ENCODE measurements around the gene STX17.
"Not testable (repeated sequence)": the region's sequence is repeated elsewhere in the genome, so short reads cannot be mapped to it uniquely, and the experiment has no call there.

STX17 gene

DNA sequence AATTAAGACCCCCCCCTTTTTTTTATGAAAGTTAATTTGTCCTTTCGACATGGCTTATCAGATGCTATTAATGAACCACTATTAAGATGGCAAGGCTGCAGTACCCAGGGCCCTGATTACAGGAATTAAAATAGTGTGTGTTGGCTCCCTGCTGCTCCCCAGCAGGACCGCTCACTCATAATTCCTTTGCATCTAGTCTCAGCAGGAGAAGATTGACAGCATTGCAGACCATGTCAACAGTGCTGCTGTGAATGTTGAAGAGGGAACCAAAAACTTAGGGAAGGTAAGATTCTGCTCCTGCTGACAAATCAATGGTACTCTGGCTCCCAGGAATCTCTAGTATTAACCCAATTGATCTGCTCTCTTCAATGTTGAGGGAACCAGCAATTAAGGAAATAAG is 61.0 kb downstream of the STX17 start:
- DNase-seq (ENCODE audit: low read depth in 2 of 2) = no peak

DNA sequence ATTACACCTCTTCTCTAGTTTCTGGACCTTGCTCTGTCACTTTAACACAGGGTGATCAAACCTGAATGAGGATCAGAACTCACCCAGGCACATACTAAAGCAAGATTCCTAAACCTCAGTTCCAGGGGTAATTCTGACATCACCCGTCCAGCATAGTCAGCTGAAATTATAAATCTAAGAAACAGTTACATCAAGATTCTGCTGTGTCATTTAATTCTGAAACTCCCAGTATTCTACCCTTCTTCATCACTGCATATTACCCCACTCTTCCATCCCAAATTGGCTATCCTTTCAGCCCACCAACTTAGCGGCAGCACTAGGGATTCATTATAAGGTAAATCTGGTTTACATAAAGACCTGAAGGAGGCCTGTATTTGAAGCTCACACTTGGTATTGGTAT is 64.0 kb downstream of the STX17 start:
- no peak for DNase-seq (ENCODE audit: low read depth in 2 of 2)

DNA sequence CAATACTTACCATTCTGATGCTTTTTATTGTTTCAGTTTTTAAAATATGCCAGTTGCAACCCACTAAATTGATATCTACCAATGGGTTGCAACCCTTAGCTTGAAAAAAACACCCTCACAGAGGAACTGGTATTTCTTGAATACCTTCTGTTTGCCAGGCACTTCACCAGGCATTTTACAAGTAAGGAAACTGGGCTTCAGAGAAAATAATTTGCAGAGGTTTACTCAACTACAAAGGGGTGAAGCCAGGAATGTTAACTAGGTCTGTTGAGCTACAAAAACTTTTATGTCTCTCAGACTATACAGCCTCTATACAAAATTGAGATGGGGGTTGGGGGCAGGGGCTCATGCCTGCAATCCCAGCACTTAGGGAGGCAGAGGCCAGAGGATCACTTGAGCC is 65.0 kb downstream of the STX17 start:
- no peak for DNase-seq (ENCODE audit: low read depth in 2 of 2)

DNA sequence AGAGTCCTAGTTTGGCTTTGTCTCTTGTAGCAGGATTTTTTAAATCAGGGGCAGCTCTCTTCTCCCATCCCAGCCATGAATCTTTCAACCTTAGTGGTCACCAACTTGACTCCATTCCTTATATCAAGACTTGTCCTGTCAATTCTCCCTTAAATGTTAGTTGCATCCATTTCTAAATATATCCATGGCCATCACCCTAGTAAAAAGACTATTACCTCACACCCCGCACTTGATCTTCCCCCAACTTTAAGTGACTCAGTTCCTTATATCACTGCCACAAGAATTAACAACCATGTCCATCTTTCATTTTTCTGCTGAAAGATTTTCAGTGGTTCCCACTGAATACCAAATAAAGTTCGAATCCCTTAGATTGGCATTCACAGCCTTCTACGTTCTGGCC is 67.0 kb downstream of the STX17 start:
- no peak for DNase-seq (ENCODE audit: low read depth in 2 of 2)

DNA sequence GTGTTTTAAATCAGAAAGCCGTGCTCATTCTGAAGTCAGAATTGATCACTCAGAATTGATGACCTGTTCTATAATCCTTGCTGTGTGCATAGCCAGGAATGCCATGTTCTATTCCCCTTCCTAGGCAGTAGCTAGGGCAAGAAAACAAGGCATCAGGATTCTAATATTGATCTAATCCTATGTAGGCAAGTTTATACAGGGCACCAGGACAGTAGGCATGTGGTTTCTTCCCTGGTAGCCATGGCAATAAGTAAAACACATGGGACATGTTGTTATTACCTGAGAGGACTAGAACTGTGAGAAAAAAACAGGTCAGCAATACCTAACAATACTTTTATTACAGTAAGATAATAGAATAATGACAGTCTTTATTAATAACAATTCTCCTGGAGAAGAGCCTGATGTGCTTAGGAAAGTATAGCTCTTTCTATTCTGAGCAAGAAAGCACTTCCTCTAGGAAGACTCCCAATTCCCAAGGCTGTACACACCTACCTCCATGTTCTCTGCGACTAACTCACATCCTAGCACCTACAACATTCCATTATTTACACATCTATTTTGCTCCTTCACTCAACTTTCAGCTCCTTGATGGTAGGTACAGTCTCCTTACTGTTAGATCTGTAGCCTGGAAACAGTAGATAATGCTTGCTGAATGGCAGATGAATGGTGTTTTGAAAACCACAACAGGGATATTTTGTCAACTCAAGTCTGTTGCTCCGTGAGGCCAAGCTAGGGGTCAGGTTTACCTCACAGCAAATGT is 70.8 kb downstream of the STX17 start:
- no peak for DNase-seq (ENCODE audit: low read depth in 2 of 2)

DNA sequence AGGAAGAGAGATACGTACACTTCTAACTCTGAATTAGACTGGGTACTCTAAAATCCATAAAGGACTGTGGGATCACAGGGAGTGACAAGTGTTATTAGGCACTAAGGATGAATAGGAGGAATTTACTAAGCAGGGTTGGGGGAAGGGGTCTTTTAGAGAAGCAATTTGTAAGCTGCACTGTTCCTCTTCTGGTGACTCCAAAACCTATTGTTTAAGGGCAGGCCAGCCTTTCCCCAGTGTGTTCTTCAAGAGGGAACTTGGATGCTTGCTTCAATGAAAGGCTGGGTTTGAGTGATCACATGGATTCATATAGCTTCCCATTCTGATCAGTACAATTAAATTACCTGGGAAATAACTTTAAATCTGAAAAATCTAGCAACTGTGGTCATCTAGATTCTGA is 71.8 kb downstream of the STX17 start:
- no peak for DNase-seq (ENCODE audit: low read depth in 2 of 2)

DNA sequence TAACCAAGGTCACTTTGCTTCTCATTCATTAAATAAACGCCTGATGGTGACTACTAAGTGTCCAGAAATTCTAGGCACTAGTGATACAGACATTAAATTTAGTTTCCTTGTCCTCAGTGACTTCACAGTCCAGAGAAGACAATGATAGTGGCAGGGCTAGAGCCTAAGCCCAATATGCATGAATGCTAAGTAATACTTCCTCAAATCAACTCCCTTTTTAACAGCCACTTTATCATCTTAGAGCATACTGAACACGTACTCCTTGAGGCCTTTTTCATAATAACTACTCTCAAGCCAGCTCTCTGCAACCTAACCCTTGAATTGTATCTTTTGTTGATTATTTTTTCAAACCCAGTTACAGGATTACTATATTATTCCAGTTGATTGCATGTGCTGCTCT is 74.1 kb downstream of the STX17 start:
- no peak for DNase-seq (ENCODE audit: low read depth in 2 of 2)

DNA sequence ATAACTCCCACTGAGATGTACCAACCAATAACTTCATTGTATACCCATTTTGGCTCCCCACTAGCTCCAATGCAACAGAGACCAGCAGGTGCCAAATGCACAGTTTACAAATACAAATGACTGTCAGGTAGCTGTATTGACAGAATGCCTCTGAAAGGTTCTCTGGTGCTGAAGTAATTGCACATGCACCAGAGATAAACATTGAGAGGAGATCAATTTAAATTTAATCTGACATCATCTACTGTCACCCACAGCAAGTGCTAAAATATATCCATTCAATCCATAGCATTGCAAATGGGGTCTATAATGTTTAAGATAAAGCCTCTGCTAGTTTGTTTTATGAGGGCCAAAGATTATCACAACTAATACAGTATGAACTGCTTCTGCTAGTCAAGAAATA is 80.2 kb downstream of the STX17 start:
- DNase-seq (ENCODE audit: low read depth in 2 of 2) = no peak

DNA sequence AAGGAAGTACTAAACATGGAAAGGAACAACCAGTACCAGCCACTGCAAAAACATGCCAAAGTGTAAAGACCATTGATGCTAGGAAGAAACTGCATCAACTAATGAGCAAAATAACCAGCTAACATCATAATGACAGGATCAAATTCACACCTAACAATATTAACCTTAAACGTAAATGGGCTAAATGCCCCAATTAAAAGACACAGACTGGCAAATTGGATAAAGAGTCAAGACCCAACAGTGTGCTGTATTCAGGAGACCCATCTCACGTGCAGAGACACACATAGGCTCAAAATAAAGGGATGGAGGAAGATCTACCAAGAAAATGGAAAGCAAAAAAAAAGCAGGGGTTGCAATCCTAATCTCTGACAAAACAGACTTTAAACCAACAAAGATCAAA is 84.1 kb downstream of the STX17 start:
- DNase-seq (ENCODE audit: low read depth in 2 of 2) = not testable (repeated sequence)

DNA sequence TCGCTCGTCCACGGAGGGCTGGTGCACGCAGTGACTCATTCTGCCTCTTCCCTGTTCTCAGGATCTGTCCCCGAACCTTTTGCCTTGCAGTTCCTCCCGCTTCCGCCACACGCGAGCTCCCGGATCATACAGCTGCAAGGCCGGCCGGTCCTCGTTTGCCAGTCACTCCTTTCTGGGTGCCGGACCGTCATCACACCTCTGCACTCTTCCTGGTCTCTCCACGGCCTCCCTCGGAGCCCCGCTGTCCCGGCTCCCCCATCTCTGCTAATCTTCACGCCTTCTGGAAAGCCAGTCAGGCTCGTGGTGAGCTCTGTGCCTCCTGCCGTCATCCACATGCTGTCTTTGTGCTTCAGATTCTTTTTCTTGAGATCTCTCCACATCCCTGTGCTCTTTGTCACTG is 91.8 kb downstream of the STX17 start:
- no peak for DNase-seq (ENCODE audit: low read depth in 2 of 2)

DNA sequence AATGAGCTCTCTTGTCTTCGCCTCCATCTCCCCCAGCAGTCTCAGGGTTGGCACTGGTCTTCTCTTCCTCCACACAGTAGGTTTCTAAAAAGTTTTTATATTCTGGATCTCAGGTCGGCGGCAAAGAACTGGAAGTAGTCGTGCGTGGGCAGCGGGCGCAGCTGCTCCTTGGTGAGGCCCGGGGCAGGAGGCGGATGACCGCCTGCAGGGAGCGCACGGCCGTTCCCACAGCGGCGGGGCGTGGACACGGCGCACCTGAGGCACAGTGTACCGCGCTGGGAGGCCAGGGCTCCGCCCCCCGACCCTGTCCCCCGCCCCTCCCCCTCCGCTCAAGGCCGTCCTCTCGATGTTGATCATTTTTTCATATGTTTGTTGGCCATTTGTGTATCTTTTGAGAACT is 92.4 kb downstream of the STX17 start:
- no peak for DNase-seq (ENCODE audit: low read depth in 2 of 2)

DNA sequence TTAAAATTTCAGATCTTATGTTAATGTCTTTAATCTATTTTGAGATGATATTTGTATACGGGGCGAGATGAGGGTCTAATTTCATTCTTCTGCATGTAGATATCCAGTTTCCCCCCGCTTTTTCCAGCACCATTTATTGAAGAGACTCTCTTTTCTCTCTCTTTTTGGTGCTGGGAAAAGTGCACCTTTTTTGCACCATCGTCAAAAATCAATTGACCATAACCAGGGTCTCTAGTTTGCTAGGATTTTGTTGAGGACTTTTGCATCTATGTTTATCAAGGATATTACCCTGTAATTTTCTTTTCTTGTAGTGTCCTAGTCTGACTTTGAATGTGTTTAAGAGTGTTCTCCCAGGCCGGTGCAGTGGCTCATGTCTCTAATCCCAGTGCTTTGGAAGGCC is 93.3 kb downstream of the STX17 start:
- no peak for DNase-seq (ENCODE audit: low read depth in 2 of 2)

DNA sequence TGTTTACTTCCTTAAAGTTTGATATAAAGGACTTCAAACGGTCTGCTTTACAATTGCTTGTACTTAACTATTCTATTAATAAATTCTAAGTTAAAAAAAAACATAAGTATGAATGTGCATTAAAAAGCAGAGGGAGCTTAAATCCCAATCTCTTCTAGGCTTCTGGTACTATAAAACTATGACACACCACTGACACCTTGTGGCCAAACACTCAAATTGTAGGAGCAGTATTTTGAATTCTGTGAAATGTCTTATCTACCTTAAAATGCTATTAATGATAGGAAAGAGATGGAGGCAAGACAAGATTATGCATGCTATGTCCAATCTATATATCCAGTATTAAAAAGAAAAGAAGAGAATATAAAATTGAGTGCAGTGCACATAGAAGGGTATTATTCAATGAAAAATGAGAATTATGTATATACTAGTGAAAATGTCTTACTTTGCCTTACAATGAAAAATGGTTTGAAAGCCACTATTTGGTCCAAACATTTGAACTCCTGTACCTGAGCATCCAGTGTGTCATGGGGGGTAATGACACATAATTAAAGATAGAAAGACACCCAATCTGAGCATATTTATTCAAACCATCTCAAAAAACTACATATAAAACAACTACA is 104.7 kb downstream of the STX17 start:
- DNase-seq (ENCODE audit: low read depth in 2 of 2) = no peak

DNA sequence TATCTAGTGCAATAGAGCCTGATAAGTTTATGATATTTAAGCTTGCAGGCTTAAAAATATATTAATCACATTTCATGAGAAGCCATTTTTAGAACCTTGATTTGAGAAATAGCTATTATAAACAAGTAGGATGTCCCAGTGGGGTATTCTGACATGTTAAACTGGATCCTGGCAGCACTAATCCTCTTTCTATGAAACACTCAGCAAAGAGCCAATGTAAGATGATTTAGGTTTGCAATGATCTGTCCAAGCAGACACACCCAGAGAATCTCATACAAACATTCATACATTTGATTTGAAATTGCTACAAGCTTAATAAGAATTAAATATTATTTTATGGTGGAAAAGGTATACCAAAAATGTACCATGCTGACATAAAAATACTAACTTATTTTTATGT is 105.8 kb downstream of the STX17 start:
- DNase-seq (ENCODE audit: low read depth in 2 of 2) = no peak

DNA sequence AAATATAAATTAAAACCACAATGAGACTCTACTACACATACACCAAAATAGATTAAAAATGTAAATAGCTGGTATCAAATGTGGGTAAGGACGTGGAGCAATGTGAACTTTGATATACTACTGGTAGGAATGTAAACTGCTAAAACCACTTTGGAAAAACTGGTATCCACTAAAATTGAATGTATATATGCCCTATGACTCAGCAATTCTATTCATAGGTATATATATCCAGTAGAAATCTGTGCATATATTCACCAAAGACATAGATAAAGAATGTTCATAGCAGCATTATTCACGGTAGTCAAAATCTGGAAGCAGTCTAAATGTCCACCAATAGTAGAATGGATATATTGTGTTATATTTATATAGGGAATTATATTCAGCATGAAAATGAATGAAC is 107.1 kb downstream of the STX17 start:
- no peak for DNase-seq (ENCODE audit: low read depth in 2 of 2)

DNA sequence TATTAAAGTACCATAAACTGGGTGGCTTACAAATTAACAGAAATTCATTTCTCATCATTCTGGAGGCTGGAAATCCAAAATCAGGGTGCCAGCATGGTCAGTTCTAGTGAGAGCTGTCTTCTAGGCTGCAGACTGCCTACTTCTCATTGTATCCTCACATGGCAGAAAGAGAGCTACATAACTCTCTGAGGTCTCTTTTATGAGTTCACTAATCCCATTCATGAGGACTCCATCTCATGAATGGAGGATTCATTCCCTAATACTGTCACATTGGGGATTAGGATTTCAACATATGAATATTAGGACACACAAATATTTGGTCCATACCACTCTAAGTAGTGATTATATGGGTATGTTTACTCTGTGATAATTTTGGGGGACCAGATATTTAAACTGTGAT is 108.4 kb downstream of the STX17 start:
- no peak for DNase-seq (ENCODE audit: low read depth in 2 of 2)

DNA sequence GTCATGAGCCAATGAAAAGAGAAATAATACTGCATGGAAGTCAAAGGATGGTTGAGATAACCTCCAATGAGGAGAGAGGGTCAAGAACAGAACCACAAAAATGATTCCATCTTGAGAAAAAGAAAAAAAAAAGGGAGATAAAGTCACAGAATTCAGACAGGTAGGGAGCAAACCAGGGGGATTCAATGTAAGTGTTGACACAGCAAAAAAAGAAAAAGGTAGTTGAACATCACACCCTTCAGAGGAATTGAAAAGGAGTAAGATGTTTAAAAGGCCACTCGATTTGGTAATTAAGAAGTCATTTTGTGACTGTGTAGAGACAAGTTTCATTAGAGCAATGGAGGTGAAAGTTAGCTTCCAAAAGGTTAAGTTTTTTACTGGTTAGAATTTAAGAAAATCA is 113.1 kb downstream of the STX17 start:
- no peak for DNase-seq (ENCODE audit: low read depth in 2 of 2)

All from stimulated activated CD8-positive, alpha-beta memory T cell treated with anti-CD3 and anti-CD28 coated beads, Interleukin-2, amount 100 ng/mL, for 48 hours (primary cell).